Testis (tissue), 2 donors: ENCODE data around the gene UGT1A10.

Experiments used
- POLR2A ChIP-seq: fragments of 450-650 bp; IDR thresholded peaks from one replicate; pipeline ENCODE4 v1.6.1; 2017; ENCODE audit warnings: antibody characterized with exemption, mild to moderate bottlenecking, moderate library complexity
- TF ChIP-seq, protein P1 (sequence below), 3 experiments: fragments of 450-650 bp in 2 of 3; fragments of 200-600 bp in 1 of 3; sonication (generic) in 1 of 3; IDR thresholded peaks; one replicate each; pipeline ENCODE4 v1.5.1; 2016 to 2019; ENCODE audit warnings: antibody characterized with exemption in 3 of 3, mild to moderate bottlenecking in 2 of 3, moderate library complexity in 1 of 3

DNA sequence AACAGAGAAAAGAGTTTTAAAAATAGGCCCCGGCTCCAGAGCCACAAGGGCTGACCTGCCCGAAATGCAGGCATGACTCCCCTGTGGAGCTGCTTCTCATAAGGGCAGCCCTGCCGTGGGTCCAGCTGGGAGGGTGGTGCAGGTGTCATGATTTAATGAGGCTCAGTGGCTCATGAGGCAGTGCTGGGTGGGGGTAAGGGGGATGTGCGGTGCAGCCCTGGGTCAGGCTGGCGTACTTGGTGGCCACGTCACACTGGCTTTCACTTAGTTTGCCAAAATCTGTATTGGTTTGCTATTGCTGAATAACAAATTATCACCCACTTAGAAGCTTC is 184.5 kb downstream of the UGT1A10 start:
- TF ChIP-seq, protein P1, sequence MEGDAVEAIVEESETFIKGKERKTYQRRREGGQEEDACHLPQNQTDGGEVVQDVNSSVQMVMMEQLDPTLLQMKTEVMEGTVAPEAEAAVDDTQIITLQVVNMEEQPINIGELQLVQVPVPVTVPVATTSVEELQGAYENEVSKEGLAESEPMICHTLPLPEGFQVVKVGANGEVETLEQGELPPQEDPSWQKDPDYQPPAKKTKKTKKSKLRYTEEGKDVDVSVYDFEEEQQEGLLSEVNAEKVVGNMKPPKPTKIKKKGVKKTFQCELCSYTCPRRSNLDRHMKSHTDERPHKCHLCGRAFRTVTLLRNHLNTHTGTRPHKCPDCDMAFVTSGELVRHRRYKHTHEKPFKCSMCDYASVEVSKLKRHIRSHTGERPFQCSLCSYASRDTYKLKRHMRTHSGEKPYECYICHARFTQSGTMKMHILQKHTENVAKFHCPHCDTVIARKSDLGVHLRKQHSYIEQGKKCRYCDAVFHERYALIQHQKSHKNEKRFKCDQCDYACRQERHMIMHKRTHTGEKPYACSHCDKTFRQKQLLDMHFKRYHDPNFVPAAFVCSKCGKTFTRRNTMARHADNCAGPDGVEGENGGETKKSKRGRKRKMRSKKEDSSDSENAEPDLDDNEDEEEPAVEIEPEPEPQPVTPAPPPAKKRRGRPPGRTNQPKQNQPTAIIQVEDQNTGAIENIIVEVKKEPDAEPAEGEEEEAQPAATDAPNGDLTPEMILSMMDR (IDR thresholded peaks at IDR 0.05): no peak
- TF ChIP-seq POLR2A: no peak
